EL (cell line): Measurements from ENCODE around the gene FAM53A.
"Not testable (repeated sequence)": the region's sequence is repeated elsewhere in the genome, so short reads cannot be mapped to it uniquely, and the experiment has no call there.

Experiments
- DNase-seq: peaks from one replicate; pipeline ENCODE4 v3.0.0-alpha.2; 2016

Gene FAM53A

DNA sequence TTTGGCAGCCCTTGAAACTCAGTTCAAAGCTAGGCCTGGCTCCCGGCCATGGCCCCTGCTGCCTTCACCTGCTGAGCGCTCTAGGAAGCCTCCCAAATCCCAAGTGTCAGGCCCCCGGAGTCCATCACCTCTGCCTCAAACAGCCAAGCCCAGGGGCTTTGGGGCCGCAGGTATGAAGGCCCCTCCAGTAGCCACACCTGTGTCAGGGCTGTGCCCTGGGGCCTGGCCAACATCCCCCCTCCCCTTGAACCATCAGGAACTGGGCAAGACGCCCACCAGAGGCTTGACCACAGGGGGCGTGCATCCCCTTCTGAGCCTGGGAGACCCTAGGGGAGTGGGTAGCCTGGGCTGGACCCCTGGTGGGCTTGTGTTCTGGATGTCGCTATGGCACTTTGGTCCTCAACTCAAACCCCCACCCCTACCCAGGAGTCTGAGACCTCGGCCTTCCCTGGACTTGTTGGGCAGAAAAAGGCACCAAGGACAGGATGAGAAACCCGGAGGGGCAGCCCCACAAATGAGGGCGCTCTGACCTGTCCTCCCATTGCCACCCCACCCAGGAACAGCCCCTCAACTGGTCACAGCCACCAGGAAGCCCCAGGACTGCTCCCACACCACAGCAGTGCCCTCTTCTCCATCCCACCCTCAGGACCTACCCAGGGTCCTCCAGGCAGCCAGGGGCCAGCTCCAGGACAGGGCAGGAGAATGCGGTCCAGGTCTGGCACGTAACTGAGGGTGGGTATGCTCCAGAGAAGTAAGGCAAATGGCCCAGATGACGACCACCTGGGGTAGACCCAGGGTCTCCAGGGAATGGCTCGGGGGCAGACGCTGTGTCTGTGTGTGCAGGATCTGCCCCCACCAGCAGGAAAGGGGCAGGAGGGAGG is 32.2 kb upstream of the FAM53A start:
- no peak for DNase-seq

DNA sequence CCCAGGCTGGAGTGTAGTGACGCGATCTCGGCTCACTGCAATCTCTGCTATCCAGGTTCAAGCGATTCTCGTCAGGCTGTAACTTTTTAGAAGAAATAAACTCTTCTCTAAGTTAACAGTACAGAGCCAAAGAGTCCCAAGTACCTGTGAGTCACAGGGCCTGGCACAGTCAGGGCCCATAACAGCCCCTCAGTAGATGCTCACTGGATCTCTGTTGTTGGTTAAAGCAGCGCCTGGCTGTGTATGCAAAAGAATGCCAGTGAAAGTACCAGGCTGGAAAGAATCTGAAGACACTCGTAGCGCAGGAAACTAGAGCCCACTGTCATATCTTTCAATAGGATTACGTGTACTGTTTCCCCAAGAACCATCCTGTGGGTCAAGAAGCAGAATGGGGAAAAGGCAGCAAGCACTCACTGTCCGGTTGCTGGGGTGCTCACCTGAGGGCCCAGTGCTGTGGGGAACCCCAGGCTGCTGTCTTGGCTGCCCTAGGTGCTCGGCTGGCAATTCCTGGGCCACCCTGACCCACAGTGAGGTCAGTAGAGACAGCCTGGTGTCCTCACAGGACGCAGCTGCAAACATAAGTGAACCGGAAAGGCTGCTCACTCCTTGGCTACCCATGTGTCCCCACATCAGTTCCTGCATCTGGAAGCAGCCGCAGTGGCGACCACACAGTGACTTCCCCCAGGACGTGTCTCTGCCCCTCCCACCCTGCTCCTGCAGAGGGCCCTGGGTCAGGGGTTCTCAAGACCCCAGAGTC is 31.1 kb upstream of the FAM53A start:
- no peak for DNase-seq

DNA sequence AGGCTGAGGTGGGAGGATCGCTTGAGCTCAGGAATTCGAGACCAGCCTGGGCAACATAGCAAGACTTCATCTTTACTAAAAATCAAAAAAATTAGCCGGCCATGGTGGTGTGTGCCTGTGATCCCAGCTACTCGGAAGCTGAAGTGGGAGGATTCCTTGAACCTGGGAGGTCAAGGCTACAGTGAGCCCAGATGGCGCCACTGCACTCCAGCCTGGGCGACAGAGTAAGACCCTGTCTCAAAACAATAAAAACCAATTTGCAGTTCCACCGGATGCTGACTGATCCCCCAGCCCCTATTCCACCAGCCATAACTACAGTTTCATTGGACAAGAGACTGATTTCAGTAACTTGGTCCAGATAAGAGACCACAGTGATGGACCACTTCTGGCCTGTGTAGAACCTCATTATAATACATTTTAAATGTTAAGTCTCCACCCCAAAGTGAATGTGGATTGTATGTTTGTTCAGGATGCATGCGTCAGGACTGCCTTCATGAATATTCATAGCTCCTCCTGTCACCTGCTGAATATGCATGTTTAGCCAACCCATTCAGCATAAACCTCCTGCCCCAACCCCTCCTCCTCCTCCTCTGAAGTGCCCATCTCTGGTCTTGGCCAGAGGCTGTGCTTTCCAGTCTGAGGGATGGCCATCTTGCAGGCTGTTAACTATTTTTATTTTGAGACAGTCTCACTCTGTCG is 30.3 kb upstream of the FAM53A start:
- no peak for DNase-seq

DNA sequence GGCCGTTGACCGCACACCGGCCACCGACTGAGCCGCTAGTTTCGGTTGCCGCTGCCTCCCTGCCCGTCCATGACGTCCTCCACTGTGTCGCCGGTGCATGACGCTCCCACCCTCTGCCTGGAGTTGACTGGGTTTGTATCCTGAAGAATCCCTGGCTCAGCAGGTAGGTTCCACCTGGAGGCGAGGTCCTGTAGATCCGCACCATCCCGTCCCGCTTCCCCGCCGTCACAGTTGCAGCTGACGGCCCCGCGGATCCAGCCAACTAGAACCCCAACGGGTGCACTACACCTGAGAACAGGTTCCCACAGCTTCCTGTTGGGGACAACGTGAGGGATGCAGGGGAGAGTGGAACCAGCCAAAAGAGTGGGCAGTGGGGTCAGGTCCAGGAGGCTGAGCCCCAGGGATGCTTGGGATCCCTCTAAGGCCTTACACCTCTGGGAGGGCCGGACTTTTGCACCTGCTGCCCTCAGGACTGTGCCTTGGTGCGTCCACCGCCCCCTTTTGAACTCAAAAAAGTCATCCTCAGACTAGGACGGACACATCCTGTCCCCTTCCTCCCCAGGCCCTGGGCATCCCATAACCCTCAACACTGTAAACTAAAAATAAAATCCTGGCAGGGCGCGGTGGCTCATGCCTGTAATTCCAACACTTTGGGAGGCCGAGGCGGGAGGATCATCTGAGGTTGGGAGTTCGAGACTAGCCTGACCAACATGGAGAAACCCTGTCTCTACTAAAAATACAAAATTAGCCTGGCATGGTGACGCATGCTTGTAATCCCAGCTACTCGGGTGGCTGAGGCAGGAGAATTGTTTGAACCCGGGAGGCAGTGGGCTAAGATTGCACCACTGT is 29.1 kb upstream of the FAM53A start:
- DNase-seq = no peak

DNA sequence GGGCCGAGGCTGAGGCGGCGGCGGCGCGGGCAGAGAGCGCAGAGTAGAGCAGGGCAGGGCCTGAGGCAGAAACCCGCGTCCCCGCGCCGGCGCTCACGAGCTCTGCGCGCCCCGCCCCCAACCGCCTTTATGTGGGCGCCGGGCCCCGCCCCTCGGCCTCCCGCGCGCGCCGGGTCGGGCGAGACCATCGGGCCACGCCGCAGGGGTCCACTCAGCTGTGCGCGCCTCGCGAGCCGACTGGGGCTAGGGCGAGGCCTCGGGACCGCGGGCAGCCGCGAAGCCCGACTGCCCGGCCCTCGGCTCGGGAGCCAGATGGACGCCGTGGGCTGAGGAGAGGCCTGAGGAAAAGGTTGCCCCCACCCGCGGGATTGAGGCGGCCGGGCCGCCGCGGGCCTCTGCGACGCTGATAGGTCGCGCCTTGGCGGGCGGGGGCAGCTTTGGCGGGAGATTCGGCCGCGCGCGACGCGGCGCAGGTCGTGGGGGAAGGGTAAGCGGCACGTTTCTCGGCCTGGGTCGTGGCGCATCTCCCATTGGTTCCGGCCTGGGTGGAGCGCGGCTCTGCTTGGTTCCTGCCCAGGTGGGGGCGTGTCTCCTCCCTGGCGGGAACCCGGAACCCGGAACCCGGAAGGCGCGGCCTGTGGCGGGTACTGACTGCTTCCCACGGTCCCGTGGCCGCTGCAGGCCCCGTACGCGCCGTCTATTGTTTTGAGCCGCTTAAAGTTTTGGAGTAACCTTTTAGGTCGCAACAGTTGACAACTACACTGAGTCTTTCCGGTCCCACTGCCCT is 28.3 kb upstream of the FAM53A start, which contains the start of gene SLBP:
TSS of gene SLBP (minus strand) at position 104 of the 787 bp plus-strand sequence. CDS start 131 bp downstream, outside the sequence.
- DNase-seq = peak; percentile 96

DNA sequence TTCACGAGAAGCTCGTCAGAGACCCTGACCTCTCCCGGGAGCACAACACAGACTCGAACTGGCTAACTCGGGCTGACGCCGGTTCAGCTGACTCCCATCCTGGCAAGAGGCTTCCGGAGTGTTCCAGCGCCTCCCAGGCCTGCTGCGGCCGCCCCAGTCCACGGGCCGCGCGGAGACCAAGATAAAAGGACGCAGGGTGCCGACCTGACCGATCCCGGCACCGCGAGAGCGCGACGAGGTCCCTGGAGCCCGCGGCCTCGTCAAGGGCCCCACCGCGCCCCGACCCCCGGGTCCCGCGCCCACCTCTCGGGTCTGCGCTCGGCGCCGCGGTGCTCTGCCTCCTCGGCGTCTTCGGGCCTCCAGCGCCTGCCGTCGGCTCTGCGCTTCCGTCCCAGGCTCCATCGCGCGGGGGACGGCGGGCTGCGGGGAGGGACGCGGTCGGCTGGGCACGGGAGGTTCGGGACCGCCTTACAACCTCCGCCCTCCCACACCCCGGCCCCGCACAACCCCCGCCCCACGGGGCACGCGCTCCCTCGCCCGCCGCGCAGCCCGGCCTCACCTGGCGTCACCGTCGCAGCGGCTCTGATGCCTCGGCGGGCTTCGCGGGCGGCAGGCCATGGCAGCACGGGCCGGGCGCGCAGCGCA is 27.6 kb upstream of the FAM53A start:
- peak; percentile 39 for DNase-seq

DNA sequence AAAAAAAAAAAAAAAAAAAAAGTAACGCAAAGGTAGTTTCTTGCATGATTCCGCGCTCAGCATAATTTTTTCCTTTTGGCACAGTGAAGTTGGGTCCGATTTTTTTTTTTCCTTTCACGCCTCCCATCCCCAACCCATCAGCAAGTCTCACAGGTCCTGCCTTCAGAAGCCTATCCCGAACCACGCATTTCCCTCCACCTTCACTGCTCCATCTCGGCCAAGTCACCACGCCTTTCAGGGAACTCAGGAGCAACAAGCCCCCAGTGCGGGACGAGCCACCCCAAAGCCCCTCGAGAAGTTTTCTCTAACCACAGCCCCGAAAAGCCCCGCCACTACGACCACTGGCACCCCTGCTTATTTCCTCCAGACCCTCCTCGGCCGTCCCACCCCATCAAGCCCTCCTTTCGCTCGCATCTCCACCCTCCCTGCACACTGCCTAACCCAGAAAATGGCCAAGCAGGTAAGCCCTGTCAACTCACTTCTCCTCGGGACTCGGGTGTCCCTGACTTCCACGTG is 27.0 kb upstream of the FAM53A start:
- no peak for DNase-seq

DNA sequence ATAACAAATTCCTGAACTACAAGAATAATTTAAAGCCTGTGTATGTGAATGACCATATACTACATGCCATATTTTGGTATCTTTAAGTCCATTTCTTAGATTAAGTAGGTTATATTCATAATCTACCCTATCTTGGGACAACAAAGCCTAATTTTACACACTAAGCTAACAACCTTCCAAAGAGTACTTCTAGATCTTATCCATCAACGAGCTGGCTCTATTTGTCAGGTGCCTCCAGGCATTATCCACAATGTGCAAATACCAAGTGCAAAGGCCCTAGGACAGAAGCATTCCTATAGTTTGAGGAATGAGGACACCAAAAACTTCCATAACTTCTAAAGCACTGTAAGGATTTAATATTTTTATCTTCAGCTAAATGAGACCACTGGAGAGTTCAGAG is 24.5 kb upstream of the FAM53A start:
- no peak for DNase-seq

DNA sequence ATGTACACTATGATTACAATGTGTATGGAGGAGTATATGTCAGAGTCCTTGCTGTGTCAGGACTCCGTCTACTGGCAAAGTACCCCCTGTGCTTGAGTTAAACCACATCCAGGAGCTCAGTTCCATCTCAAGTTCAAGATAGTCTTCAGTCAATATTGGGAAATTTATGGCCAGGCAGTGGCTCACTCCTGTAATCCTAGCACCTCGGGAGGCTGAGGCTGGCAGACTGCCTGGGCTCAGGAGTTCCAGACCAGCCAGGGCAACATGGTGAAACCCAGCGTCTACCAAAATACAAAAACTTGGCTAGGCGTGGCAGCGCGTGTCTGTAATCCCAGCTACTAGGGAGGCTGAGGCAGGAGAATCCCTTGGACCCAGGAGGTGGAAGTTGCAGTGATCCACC is 22.2 kb upstream of the FAM53A start:
- no peak for DNase-seq

DNA sequence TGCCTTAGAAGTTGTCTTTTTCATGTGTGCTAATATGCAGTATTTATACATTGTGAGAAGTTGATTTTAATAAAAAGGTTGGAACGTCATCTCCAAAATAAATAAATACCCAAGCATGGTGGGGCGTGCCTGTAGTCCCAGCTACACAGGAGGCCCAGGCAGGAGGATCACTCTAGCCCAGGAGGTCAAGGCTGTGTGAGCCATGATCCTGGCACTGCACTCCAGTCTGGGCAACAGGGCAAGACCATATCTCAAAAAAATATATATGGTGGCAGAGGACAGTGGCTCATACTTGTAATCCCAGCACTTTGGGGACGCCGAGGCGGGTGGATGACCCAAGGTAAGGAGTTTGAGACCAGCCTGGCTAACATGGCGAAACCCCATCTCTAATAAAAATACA is 21.6 kb upstream of the FAM53A start:
- no peak for DNase-seq

DNA sequence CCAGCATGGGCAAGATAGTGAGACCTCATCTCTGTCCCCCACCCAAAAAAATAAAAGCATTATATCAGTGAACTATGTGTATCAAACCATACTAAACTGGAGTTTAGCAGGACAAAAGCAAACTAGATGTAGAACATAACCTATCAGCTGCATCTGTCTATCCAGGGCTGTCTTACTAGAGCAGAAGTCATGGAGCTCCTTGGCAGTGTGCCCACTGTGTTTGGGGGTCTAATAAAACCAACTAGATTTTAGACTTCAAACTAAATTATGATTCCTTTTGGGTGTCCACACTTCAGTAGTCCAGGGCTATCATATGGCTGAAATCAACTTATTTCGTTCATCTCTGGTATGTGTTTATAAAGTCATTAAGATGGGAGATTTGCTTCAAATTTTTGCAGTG is 19.8 kb upstream of the FAM53A start:
- DNase-seq = no peak

DNA sequence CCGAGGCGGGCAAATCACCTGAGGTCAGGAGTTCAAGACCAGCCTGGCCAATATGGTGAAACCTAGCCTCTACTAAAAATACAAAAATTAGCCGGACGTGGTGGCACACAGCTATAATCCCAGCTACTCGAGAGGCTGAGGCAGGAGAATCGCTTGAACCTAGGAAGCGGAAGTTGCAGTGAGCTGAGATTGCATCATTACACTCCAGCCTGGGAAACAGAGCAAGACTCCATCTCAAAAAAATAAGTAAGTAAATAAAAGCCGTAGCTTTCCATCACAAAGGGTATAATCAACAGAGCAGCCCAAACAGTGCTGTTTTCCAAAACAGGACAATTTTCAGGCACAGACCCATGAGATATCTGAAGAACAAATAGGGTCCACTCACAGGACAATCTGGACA is 17.6 kb upstream of the FAM53A start:
- DNase-seq = not testable (repeated sequence)

DNA sequence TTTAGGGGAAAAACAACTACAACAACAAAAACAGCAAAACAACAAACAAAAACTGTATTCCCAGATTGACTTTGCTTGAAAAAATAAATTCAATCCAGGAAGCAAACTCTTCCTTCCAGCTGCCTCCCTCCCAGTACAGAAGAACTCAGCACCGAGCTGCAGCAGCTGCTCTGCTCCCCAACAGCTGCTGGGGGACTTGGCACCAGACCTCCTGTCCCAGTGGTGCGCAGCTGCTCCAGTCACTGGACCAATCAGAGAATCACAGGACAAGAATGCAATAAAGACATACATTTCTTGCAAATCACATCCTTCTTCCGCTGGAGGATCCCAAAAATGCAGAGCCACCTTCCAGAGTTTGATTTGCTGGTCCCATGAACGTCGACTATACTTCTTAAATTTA is 11.8 kb upstream of the FAM53A start:
- no peak for DNase-seq

DNA sequence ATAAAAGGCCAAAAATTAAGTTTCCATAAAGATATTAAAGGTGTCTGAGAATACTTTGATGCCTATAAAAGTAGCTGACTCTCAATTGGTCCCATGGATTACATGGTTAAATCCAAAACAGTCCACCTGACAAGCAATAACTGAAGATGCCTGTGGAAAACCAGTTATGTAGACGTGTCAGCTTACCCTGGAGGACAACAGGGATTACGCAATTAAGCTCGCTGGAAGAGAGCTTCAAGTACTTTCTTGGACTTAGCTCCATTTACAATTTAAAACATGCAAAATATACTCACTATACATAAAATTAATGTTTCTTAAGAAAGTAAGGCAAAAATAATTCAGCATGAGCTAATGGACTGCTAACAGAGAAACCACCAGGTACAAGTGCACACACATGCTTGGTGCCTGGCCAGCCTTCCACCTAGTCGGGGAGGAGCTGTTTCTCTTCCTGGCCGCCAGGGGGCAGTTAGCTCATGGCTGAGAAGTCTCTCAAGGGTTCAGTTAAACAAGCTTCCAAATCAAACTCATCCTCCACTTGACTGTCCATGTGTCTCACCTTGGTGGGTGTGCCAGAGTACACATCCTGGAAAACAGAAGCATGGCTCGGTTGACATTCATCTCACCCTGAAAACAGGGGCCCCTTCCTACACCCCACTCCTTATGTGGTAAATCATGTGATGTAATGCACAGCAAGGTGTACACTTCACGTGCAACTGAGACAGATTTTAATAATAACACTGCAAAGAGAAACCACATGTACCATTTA is 9.2 kb upstream of the FAM53A start:
- DNase-seq = peak; percentile 68

DNA sequence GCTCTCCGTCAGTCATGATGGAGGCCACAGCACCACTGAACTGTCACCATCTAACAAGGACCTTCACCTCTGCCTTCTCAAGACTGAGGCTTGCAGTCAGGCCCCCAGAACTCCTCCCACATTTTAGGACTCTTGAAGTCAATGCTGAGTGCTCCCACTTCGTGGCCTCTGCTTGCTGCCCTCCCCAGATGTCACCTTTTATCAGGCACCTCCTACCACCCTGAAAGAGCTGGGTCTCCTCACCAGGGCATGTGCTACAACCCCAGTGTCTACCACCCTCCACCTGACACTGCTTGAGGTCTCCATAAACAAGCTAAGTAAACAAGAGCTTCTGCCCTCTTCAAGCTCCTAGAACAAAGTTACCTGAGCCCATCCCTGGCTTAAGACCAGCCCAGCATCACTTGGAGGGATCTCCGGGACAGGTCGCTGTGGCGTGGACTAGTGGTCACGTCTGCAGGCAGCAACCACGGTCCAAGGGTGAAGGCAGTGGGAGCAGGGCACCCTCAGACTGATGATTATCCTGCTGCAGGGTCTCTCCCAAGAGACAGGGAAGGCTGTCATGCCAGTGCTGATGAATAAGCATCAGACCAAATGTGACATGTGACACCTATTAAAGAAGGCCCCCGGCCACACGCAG is 7.7 kb upstream of the FAM53A start:
- DNase-seq = no peak

DNA sequence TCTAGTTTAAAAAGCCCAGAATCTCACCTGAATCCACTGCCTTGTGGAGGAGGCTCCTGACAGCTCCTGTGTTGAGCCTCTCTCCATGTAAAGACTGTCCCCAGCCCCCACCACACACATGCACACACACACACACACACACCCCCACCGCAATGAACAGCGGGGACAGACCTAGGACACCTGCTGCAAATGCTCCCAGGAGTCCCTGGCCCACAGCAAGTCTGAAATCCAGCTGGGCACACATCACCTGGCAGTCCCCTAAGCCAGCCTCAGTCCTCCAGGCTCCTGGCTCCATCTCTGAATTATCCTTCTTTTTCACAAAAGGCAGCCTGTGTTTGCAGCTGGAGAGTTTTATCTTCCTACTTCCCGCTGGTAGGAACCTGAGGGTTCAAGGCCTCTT is 6.6 kb upstream of the FAM53A start:
- no peak for DNase-seq

DNA sequence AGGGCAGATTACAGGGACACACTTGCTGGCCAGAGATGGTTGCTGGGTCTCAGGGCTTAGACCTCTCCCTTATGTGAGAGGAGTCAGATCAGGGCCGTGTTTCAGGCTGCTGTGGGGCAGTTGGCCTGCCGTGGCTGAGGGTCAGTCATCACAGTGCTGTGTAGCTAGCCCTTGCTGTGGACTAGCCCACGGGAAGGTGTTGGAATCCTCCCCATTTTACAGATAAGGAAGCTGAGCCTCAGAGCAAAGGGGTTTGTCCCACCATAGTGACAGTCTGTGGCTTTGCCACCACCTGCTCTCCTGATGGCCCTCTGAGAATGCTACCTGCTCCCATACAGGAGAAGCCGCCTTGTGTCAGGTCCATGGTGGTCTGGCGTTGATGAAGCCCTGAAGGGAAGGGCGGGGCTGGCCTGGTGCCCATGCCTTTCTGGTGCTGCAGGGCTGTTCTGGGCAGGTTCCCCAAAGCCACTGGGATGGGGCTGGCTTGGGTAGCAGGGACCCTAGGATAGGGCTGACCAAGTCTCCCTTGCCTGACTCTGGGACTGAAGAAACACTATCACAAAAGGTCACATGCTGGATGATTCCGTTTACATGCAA is 2.4 kb upstream of the FAM53A start:
- DNase-seq = no peak

DNA sequence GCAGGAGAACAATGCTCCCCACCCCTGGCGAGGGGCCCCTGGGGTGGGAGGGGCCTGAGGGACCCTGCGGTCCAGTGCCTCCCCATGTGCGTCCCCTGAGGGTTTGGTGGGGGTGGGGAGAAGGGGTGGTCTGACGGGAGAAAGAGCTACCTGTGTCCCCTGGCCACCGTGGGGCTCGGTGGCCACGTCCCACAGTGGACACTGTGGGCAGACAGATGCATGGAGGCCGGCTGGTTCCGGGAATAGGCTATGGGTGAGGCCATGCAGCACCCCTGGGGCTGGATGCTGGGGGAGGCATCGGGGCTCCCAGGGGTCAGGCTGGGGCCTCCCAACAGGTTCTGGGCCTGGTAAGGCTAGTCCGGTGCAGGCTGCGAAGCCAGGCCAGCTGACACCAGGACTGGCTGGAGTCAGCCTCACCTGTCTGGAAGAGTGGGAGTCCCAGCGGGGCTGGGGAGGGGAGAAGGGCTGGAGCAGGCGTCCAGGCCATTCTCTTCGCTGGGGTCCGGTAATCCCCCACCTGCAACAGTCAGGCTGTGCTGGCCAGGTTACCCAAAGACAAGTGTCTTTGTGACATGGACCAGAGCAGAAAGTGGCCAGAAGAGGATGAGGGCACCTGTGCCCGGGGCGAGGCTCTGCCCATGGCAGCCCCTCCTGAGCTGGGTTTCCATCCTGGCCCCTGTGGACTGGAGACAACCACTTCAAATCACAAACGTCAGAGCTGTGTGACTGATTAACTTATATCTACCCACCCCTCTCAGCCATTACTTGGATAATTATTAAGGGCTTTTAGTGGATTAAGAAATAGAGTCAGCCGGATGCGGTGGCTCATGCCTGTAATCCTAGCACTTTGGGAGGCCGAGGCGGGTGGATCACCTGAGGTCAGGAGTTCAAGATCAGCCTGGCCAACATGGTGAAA is 1.4 kb upstream of the FAM53A start:
- DNase-seq = no peak
